ENCODE measurements around the gene SLC12A7. TPM values are rescaled to one million over a fixed set of nuclear protein-coding genes. Genes with fewer than 3 reads are reported as not detected.
A peak's percentile ranks its signal among the peaks of the same experiment; 100 is the strongest.

Gene SLC12A7
- total RNA-seq (2021) (28.1 to 29.9 TPM (median 29.9 TPM) in 3 replicates), Bru-seq, nascent RNA (percentile 41 among the genes with signal in this experiment)
- long read RNA-seq, experiment 1, full-length matches to known transcripts = 50 of 97 reads
- long read RNA-seq, experiment 1, partial matches to known transcripts = 27 of 97 reads
- long read RNA-seq, experiment 1, other reads (novel, unspliced or antisense) = 20 of 97 reads
- long read RNA-seq, experiment 2, full-length matches to known transcripts = 1 of 29 reads
- long read RNA-seq, experiment 2, partial matches to known transcripts = 11 of 29 reads
- long read RNA-seq, experiment 2, other reads (novel, unspliced or antisense) = 17 of 29 reads
- long read RNA-seq, experiment 3 = 0 reads

- ATAC-seq = peak; percentile 56
- no peaks in the 10 kb centered on the region for H3K9me3 Mint-ChIP-seq
- ChIA-PET POLR2A (no interaction called here), CTCF (no interaction called here)
- H3K27ac Mint-ChIP-seq = no peak within 1 kb of the TSS
- peaks cover 28% of the 10 kb centered on the region for H3K4me1 Mint-ChIP-seq
- H3K4me3 Mint-ChIP-seq = peak within 1 kb of the TSS; percentile 70
- peak; percentile 56 for DNase-seq (ENCODE audit: low spot score)
- H3K36me3 Mint-ChIP-seq = no peaks in the 10 kb centered on the region
- no peaks in the 10 kb centered on the region for H3K27me3 Mint-ChIP-seq (ENCODE audit: low read depth)
- TF ChIP-seq ZNF138 (CRISPR knock-in tag; conservative IDR thresholded peaks at IDR 0.05) = no peak
- no peak for TF ChIP-seq ZNF263 (CRISPR knock-in tag; IDR thresholded peaks at IDR 0.05; ENCODE audit: low read depth)
- TF ChIP-seq IRF1 (CRISPR knock-in tag; IDR thresholded peaks at IDR 0.05) = no peak
- no peak for TF ChIP-seq CTCF (IDR thresholded peaks at IDR 0.05)
- TF ChIP-seq ZNF396 (CRISPR knock-in tag; IDR thresholded peaks at IDR 0.05; ENCODE audit: borderline replicate concordance) = no peak
- TF ChIP-seq E2F5 (CRISPR knock-in tag; IDR thresholded peaks at IDR 0.05) = peak; percentile 52; the same call in 1 of the 2 replicates
- no peak for TF ChIP-seq ATF2 (CRISPR knock-in tag; IDR thresholded peaks at IDR 0.05; ENCODE audit: borderline replicate concordance, low read depth)
- no peak for TF ChIP-seq TCF7 (CRISPR knock-in tag; IDR thresholded peaks at IDR 0.05; ENCODE audit: low read depth)
- TF ChIP-seq NR3C1 (CRISPR knock-in tag; conservative IDR thresholded peaks at IDR 0.05; ENCODE audit: low read depth) = 0 out of 2 replicates have a peak, but pooled peaks have one; percentile 55
- no peak for TF ChIP-seq TEAD4 (CRISPR knock-in tag; IDR thresholded peaks at IDR 0.05)
- no peak for TF ChIP-seq MXD4 (CRISPR knock-in tag; IDR thresholded peaks at IDR 0.05; ENCODE audit: borderline replicate concordance)
- TF ChIP-seq KAT7 (CRISPR knock-in tag; IDR thresholded peaks at IDR 0.05; ENCODE audit: borderline replicate concordance) = no peak
- TF ChIP-seq EMX1 (CRISPR knock-in tag; IDR thresholded peaks at IDR 0.05) = no peak
- no peak for TF ChIP-seq IRF2 (CRISPR knock-in tag; IDR thresholded peaks at IDR 0.05; ENCODE audit: borderline replicate concordance, low read depth)
- TF ChIP-seq CREM (CRISPR knock-in tag; IDR thresholded peaks at IDR 0.05) = no peak
- TF ChIP-seq RELA (CRISPR knock-in tag; IDR thresholded peaks at IDR 0.05; ENCODE audit: borderline replicate concordance) = no peak
- no peak for TF ChIP-seq ZNF219 (CRISPR knock-in tag; IDR thresholded peaks at IDR 0.05; ENCODE audit: borderline replicate concordance)
- no peak for TF ChIP-seq FOXJ3 (CRISPR knock-in tag; IDR thresholded peaks at IDR 0.05; ENCODE audit: borderline replicate concordance)
- no peak for TF ChIP-seq SMAD3 (CRISPR knock-in tag; IDR thresholded peaks at IDR 0.05; ENCODE audit: borderline replicate concordance)
- 0 out of 2 replicates have a peak, but pooled peaks have one; percentile 59 for TF ChIP-seq ETV6 (CRISPR knock-in tag; IDR thresholded peaks at IDR 0.05)
- no peak for TF ChIP-seq ZNF671 (CRISPR knock-in tag; IDR thresholded peaks at IDR 0.05)
- no peak for TF ChIP-seq OVOL2 (CRISPR knock-in tag; IDR thresholded peaks at IDR 0.05; ENCODE audit: borderline replicate concordance)
- TF ChIP-seq FOXP4 (CRISPR knock-in tag; IDR thresholded peaks at IDR 0.05) = peak; percentile 33; the same call in 1 of the 2 replicates
- TF ChIP-seq HMGA2 (CRISPR knock-in tag; IDR thresholded peaks at IDR 0.05) = no peak
- no peak for TF ChIP-seq ZNF281 (CRISPR knock-in tag; IDR thresholded peaks at IDR 0.05)
- no peak for TF ChIP-seq PRRX2 (CRISPR knock-in tag; IDR thresholded peaks at IDR 0.05)
- no peak for TF ChIP-seq RORB (CRISPR knock-in tag; IDR thresholded peaks at IDR 0.05)
- TF ChIP-seq USF1 (CRISPR knock-in tag; IDR thresholded peaks at IDR 0.05) = peak; percentile 90
Measured at GRCh38 chr5:1111727-1112289, at the start of gene SLC12A7. TSS of gene SLC12A7 (minus strand) at chr5:1112063. CDS start at chr5:1111991, 72 bp downstream.
